Measurements from ENCODE around the gene CCT6B. TPM values are rescaled to one million over a fixed set of nuclear protein-coding genes. Genes with fewer than 3 reads are reported as not detected.

The CCT6B gene
- total and polyA plus RNA-seq, 9 of the 15 experiments (the other 6 are each of a cell fraction or from before 2014, with no cell fraction given), result 0.25 to 0.91 (median 0.58) TPM

- H3K4me1 ChIP-seq (replicated peaks in 1 of 2; ENCODE audit: control insufficient read depth in 2 of 2, insufficient read depth in 2 of 2, low read length in 2 of 2), result peaks cover under 1 to 8% of the 10 kb centered on the region in 2 experiments; a peak in 3 of 5 replicates
- no TSS peak for BruUV-seq (replicated peaks)
- no peak overlapping the region for H3K27ac ChIP-seq (ENCODE audit: extremely low read depth, low read depth, low read length)
- ChIA-PET CTCF (ENCODE audit: low intra/inter-chr PET ratio) (no interaction called here), POLR2A (interaction anchor here (0.5 to 3.8 kb wide), 2 partner anchors 12 to 32 kb away, joined by 3 to 27 read pairs; partner anchors contain the start of genes CCT6B, LIG3 and ZNF830)
- DNase-seq (ENCODE audit: extremely low read depth in 1 of 4, low spot score in 3 of 4), result no peak
- no peaks in the 10 kb centered on the region for H3K27me3 ChIP-seq (ENCODE audit: control insufficient read depth in 2 of 2, insufficient read depth in 2 of 2, low read length in 2 of 2)
- no peak overlapping the region for H3K4me3 ChIP-seq
- H3K36me3 ChIP-seq (ENCODE audit: control insufficient read depth, insufficient read depth, low read length), result peaks cover 97% of the 10 kb centered on the region
- H2AFZ ChIP-seq (ENCODE audit: low read depth, low read length), result no peak overlapping the region
- no peak for FAIRE-seq
- in situ Hi-C loops (cut with MboI) (no loop called here), intact Hi-C loops (cut with micrococcal nuclease) (no loop called here)
- H3K9me1 ChIP-seq (ENCODE audit: control insufficient read depth, insufficient read depth, low read length), result no peaks in the 10 kb centered on the region
- no peaks in the 10 kb centered on the region; the same call in 1 of the 2 replicates for H4K20me1 ChIP-seq (replicated peaks; ENCODE audit: control insufficient read depth, insufficient read depth, low read length)
- H3K9ac ChIP-seq (ENCODE audit: insufficient read depth in 1 of 2, low read depth in 2 of 2, low read length in 2 of 2), result no peak overlapping the region
- 64% methylated on average over 2 of the region's 2 CpGs for WGBS (ENCODE audit: insufficient coverage, low coverage, missing lambda C conversion rate)
- no peak overlapping the region for H3K4me2 ChIP-seq (ENCODE audit: insufficient read depth, low read length)
- no peak for ATAC-seq
- TF ChIP-seq NCOA2 (IDR thresholded peaks at IDR 0.05; ENCODE audit: partially characterized antibody in 2 of 2), result no peak
- no peak for TF ChIP-seq FOXK1 (CRISPR knock-in tag; IDR thresholded peaks at IDR 0.05; ENCODE audit: borderline replicate concordance)
- no peak for TF ChIP-seq FOSL1 (tag; conservative IDR thresholded peaks at IDR 0.05)
- TF ChIP-seq TSHZ1 (CRISPR knock-in tag; IDR thresholded peaks at IDR 0.05), result no peak
- TF ChIP-seq ZHX1 (conservative IDR thresholded peaks at IDR 0.05; ENCODE audit: low read length), result no peak
- no peak for TF ChIP-seq ZNF561 (CRISPR knock-in tag; conservative IDR thresholded peaks at IDR 0.05)
- TF ChIP-seq FIP1L1 (IDR thresholded peaks at IDR 0.05; ENCODE audit: low read depth, low read length, poor library complexity, severe bottlenecking), result no peak
- no peaks in the 10 kb centered on the region for H3K9me3 ChIP-seq (replicated peaks; ENCODE audit: control insufficient read depth, insufficient read depth, low read depth, low read length)
- H3K79me2 ChIP-seq (ENCODE audit: control insufficient read depth, insufficient read depth, low read length), result no peaks in the 10 kb centered on the region
Measured at GRCh38 chr17:34993031-34993430, 31.8 kb upstream of the CCT6B start.
